ENCODE measurements around the gene GMCL2. TPM values are rescaled to one million over a fixed set of nuclear protein-coding genes. Genes with fewer than 3 reads are reported as not detected.

Gene GMCL2
- total RNA-seq, 1 experiment from 2014 or later, result not detected

DNA sequence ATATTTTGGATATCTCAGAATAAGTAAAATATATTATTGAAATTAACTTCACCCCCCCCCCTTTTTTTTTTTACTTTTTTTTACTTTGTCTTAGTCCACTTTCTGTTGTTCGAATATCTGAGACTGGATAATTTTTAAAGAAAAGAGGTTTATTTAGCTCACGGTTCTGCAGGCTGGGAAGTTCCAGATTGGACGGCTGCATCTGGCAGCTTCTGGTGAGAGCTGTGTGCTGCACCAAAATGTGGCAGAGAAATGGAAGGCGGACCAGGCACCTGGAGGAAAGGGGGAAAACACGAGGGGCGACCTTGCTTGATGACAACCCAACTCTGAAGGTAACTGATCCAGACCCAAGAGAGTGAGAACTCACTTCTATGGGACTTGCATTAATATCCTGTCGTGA is 5.6 kb upstream of the GMCL2 start (continued):
- TF ChIP-seq NR3C1 (CRISPR knock-in tag; conservative IDR thresholded peaks at IDR 0.05; ENCODE audit: low read depth) (no peak), SP1 (CRISPR knock-in tag; conservative IDR thresholded peaks at IDR 0.05) (no peak), MXD4 (CRISPR knock-in tag; IDR thresholded peaks at IDR 0.05; ENCODE audit: borderline replicate concordance) (no peak), NFATC4 (CRISPR knock-in tag; IDR thresholded peaks at IDR 0.05) (no peak), ATF1 (CRISPR knock-in tag; IDR thresholded peaks at IDR 0.05) (no peak)
- TF ChIP-seq, protein P1, sequence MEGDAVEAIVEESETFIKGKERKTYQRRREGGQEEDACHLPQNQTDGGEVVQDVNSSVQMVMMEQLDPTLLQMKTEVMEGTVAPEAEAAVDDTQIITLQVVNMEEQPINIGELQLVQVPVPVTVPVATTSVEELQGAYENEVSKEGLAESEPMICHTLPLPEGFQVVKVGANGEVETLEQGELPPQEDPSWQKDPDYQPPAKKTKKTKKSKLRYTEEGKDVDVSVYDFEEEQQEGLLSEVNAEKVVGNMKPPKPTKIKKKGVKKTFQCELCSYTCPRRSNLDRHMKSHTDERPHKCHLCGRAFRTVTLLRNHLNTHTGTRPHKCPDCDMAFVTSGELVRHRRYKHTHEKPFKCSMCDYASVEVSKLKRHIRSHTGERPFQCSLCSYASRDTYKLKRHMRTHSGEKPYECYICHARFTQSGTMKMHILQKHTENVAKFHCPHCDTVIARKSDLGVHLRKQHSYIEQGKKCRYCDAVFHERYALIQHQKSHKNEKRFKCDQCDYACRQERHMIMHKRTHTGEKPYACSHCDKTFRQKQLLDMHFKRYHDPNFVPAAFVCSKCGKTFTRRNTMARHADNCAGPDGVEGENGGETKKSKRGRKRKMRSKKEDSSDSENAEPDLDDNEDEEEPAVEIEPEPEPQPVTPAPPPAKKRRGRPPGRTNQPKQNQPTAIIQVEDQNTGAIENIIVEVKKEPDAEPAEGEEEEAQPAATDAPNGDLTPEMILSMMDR (IDR thresholded peaks at IDR 0.05), result no peak

DNA sequence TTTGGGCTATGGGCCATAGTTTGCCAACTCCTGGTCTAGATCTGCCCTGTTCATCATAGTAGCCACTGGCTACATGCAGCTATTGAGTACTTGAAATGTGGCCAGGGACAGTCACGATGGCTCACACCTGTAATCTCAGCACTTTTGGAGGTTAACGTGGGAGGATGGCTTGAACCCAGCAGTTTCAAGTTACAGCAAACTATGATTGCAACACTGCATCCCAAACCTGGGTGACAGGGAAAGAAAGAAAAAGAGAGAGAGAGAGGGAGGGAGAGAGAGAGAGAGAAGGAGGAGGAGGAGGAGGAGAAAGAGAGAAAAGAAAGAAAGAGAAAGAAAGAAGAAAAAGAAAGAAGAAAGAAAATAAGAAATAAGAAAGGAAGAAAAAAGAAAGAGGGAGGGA is 5.1 kb upstream of the GMCL2 start:
- no peak for DNase-seq (ENCODE audit: low spot score)
- CTCF ChIA-PET, result no interaction called here

DNA sequence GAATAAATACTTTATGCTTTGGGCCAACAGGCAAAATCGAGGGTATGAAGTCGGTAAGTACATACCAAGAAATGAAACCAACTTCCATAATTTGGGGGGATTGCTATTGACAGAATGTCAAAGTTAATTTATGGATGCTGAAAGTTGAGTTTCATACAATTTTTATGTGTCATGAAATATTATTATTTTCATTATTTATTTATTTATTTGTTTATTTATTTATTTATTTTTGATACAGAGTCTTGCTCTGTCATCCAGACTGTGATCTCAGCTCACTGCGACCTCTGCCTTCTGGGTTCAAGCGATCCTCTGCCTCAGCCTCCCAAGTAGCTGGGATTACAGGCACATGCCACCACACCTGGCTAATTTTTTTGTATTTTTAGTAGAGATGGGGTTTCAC is 4.5 kb upstream of the GMCL2 start:
- Mint-ChIP-seq H3K4me3 (no peak overlapping the region), H3K27me3 (ENCODE audit: low read depth) (peaks cover 5% of the 10 kb centered on the region), H3K4me1 (peaks cover 16% of the 10 kb centered on the region), H3K27ac (no peak overlapping the region), H3K36me3 (peaks cover 15% of the 10 kb centered on the region), H3K9me3 (peaks cover 17% of the 10 kb centered on the region)
- POLR2A ChIA-PET, result no interaction called here
- TF ChIP-seq ZNF396 (CRISPR knock-in tag; IDR thresholded peaks at IDR 0.05; ENCODE audit: borderline replicate concordance) (no peak), GRHL2 (CRISPR knock-in tag; IDR thresholded peaks at IDR 0.05; ENCODE audit: insufficient replicate concordance, severe bottlenecking) (no peak), NFE2L1 (CRISPR knock-in tag; IDR thresholded peaks at IDR 0.05) (no peak), EMX1 (CRISPR knock-in tag; IDR thresholded peaks at IDR 0.05) (no peak), HMGA2 (CRISPR knock-in tag; IDR thresholded peaks at IDR 0.05) (peak; percentile 24; the same call in 1 of the 2 replicates)
- CTCF ChIA-PET, result no interaction called here
- DNase-seq (ENCODE audit: low spot score) (no peak), ATAC-seq (no peak)

More for the DNA sequence above, 5.1 kb upstream of the GMCL2 start:
- POLR2A ChIA-PET, result interaction anchor here (0.9 kb wide), 1 partner anchor 15 kb away, joined by 3 read pairs; no protein-coding TSS in a partner anchor
- ATAC-seq, result no peak
- TF ChIP-seq, protein P2, sequence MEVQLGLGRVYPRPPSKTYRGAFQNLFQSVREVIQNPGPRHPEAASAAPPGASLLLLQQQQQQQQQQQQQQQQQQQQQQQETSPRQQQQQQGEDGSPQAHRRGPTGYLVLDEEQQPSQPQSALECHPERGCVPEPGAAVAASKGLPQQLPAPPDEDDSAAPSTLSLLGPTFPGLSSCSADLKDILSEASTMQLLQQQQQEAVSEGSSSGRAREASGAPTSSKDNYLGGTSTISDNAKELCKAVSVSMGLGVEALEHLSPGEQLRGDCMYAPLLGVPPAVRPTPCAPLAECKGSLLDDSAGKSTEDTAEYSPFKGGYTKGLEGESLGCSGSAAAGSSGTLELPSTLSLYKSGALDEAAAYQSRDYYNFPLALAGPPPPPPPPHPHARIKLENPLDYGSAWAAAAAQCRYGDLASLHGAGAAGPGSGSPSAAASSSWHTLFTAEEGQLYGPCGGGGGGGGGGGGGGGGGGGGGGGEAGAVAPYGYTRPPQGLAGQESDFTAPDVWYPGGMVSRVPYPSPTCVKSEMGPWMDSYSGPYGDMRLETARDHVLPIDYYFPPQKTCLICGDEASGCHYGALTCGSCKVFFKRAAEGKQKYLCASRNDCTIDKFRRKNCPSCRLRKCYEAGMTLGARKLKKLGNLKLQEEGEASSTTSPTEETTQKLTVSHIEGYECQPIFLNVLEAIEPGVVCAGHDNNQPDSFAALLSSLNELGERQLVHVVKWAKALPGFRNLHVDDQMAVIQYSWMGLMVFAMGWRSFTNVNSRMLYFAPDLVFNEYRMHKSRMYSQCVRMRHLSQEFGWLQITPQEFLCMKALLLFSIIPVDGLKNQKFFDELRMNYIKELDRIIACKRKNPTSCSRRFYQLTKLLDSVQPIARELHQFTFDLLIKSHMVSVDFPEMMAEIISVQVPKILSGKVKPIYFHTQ (CRISPR knock-in tag; IDR thresholded peaks at IDR 0.05), result no peak
- TF ChIP-seq ZNF121 (CRISPR knock-in tag; IDR thresholded peaks at IDR 0.05) (no peak), SMAD4 (CRISPR knock-in tag; IDR thresholded peaks at IDR 0.05) (no peak), CREM (CRISPR knock-in tag; IDR thresholded peaks at IDR 0.05) (no peak)
- TF ChIP-seq, protein P3, sequence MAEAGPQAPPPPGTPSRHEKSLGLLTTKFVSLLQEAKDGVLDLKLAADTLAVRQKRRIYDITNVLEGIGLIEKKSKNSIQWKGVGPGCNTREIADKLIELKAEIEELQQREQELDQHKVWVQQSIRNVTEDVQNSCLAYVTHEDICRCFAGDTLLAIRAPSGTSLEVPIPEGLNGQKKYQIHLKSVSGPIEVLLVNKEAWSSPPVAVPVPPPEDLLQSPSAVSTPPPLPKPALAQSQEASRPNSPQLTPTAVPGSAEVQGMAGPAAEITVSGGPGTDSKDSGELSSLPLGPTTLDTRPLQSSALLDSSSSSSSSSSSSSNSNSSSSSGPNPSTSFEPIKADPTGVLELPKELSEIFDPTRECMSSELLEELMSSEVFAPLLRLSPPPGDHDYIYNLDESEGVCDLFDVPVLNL (CRISPR knock-in tag; IDR thresholded peaks at IDR 0.05; ENCODE audit: borderline replicate concordance, low read depth), result no peak
- TF ChIP-seq, protein P4, sequence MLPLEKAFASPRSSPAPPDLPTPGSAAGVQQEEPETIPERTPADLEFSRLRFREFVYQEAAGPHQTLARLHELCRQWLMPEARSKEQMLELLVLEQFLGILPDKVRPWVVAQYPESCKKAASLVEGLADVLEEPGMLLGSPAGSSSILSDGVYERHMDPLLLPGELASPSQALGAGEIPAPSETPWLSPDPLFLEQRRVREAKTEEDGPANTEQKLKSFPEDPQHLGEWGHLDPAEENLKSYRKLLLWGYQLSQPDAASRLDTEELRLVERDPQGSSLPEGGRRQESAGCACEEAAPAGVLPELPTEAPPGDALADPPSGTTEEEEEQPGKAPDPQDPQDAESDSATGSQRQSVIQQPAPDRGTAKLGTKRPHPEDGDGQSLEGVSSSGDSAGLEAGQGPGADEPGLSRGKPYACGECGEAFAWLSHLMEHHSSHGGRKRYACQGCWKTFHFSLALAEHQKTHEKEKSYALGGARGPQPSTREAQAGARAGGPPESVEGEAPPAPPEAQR (CRISPR knock-in tag; IDR thresholded peaks at IDR 0.05), result no peak
- Mint-ChIP-seq H3K27me3 (ENCODE audit: low read depth) (peaks cover 5% of the 10 kb centered on the region), H3K4me1 (peaks cover 16% of the 10 kb centered on the region), H3K9me3 (peaks cover 17% of the 10 kb centered on the region), H3K4me3 (no peak overlapping the region), H3K36me3 (peaks cover 15% of the 10 kb centered on the region), H3K27ac (no peak overlapping the region)

Data from WTC11 (cell line).